HG03039 (cell line): Measurements from ENCODE around the gene CNTN3.

ENCODE experiments used
- ATAC-seq: cut with Tn5 transposase; IDR thresholded peaks from one replicate; pipeline ENCODE4 v1.9.1; 2021; ENCODE audit warnings: mild to moderate bottlenecking, moderate library complexity; ENCODE audit not compliant: unreplicated experiment

CNTN3 gene

GRCh38 chr3:74613060-74613459 lies 1.4 kb downstream of the CNTN3 start:
- ATAC-seq = no peak

GRCh38 chr3:74611206-74611605 lies 3.3 kb downstream of the CNTN3 start:
- no peak for ATAC-seq

DNA sequence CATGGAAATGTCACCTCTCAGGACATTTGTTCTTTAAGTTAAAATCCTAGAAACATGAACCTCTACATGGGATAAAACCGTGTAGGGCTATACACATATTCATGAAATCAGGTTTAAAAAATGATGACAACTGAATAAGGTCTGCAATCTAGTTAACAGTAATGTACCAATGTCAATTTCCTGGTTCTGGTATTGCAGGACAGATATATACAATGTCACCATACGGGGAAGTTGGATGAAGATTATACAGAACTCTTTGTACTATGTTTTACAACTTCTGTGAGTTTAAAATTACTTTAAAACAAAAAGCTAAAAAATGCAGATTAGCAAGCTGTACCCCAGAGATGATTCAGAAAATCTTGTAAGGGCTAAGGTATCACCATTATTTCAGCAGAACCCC lies 6.7 kb downstream of the CNTN3 start:
- ATAC-seq = no peak

DNA sequence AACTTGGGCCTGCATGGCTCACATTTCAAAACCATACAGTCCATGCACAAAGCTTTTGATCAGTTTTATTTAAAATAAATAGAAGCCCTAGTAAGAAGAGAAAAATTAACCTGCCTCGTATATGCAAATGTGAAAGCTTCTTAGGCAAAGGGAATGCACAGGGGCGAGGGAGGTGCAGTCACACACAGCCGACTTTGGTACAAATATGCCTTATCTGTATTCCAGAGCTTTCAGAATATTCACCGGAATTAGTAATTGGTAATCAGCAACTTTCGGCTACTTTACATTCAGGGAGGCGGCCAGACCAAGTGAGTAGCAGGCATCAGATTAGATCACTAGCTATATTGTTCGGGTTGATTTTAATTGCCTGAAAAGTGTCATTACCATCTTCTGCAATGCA lies 7.5 kb downstream of the CNTN3 start:
- no peak for ATAC-seq

- no peak for ATAC-seq
These were observed 9.0 kb downstream of the CNTN3 start for GRCh38 chr3:74605437-74605836.

- no peak for ATAC-seq
These were observed 11.2 kb downstream of the CNTN3 start for GRCh38 chr3:74603292-74603691.

DNA sequence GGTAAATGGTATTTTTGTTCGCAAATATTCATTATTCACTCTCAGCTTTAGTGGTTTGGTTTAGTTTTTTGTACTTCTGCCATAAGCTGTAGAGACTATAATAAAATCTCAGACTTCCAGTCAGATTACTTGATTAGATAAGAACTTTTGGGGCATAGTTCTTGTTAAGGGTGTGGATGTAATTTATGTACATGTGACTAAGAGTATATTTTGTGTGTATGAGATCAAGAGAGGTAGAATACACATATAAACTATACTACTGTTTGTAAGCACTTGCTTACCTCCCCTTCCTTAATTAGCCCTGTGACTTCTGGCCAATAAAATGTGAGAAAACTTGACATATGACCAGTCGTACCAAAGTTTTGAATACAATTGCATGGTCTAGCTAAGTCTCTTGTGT lies 12.0 kb downstream of the CNTN3 start:
- no peak for ATAC-seq

DNA sequence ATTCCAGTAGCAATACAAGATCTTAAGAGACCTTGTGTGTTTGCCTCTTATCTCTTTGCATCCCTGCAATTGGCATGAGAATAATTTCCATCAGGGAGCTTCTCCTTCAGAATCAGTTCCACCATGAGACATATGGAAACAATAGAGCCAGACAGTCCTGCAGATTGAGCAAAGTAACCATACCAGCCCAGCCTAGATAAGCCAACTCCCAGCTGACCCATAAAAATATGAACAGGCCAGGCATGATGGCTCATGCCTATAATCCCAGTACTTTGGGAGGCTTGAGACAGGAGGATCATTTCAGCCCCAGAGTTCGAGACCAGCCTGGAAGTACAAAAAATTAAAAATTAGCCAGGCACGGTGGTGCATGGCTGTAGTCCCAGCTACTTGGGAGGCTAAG lies 12.7 kb downstream of the CNTN3 start:
- no peak for ATAC-seq

GRCh38 chr3:74599564-74599963 lies 14.9 kb downstream of the CNTN3 start:
- no peak for ATAC-seq

GRCh38 chr3:74593152-74593551 lies 21.3 kb downstream of the CNTN3 start:
- ATAC-seq = no peak

DNA sequence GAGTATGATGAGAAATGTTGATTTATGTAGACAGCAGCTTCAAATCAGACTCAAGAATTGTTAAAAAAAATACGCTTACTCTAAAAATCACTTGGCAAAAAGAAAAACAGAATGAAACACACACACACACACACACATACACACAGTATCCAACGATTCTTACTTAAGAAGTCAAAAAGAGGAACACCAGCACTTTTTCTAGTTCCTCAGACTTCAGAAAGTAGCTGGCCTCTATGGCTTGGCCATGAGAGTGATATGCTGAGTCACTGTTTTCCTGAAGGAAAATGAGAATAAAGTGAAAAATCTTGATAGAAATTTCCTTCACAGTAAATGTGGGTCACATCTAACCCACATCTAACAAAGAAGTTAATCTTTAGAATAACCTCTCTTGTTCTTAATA lies 22.1 kb downstream of the CNTN3 start:
- ATAC-seq = no peak

DNA sequence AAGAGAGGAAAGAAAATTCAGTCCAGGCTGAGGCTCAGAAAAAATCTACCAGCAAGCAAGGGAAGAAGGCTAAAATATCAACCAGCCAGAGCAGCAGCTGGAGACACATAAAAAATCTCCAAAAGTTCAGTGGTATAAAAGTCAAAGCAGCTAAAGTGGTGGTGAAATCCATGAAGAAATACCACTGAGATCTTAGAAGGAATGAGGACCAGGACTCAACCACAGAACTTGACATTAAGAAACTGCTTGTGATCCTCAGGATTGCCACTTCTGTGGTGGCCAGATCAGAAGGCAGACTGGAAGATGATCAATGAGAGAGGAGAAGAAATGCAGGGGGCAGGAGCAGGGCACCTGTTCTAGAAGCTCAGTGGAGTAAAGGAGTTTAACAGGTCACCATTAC lies 22.5 kb downstream of the CNTN3 start:
- no peak for ATAC-seq

GRCh38 chr3:74591342-74591741 lies 23.1 kb downstream of the CNTN3 start:
- no peak for ATAC-seq

DNA sequence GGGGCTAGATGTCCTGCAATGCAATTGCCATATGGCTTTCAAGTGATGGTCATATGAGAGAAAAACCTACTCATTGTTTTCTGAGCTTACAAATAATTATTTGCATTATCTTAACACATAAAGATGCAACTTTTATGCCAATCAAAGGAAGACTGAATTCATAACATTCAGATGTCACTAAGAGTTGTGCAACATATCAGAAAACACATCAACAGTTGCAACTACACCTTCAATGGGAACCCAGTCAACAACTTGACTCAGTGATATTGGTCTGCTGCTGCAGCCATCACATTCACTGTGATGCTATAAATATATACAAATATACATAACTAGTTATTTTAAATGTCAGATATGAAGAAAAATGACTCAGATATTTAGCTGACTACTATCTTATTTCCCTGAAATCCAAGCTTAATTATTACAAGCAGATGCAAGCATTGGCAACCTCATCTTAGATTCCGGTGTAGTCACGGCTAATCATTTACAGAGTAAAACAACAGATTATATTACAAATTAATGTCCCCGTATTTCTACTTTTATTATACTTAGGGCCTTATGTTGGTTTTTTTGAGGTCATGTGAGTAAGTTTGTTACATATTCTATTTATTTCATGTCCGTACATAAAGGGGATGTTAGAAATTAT lies 23.7 kb downstream of the CNTN3 start:
- no peak for ATAC-seq

GRCh38 chr3:74584782-74585181 lies 29.7 kb downstream of the CNTN3 start:
- ATAC-seq = no peak

DNA sequence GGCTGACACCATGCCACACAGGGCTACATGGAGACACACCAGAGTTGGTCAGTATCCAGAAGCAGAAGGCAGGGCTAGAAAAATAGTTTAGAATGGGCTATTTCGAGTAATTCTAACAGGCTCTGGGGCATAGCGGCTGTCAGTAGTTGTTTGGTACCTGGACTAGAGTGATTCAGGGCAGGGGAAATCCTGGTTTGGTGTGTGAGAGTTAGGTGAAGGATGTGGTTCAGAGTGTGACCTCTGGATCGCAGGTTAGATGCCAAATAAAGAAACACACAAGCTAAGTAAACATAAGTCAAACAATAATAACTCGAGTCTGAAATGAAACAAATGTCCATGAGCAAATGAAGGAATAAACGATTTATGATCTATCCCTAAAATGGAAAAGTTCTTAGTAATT lies 31.5 kb downstream of the CNTN3 start:
- no peak for ATAC-seq

DNA sequence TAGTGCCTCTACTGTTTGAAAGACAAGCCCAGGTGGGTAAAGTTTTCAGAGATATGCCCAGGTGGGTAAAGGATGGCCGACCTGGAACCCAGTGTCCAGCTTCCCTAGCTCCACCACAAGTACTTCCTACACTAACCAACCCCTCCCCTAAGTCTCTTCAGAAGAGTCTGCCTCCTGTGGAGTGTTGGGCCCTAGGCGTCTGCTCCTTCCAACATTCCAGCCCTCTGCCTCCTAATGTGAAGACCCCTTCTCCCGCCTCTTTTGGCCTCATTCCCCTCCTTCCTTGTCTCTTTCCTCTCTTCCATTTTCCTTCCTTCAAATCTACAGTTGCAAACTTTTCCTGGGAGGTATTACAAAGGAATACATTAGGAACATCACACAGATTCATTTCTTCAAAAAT lies 38.6 kb downstream of the CNTN3 start:
- no peak for ATAC-seq

DNA sequence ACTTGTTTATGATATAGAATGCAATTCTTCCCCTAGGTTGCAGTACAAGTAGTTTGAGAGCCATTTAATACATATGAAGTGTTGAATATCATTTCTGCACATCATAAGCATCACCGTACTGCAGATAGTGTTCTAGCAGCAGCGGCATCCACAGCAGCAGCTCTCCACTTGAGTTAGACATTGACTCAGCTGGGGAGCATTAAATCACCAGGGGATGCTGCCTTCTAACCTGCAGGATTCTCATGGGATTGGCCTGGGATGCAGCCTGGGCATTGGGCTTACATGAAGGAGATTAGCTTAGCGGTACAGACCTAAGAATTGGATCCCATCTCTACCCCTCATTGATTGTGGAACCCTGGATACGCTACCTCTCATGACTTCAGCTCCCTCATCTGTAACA lies 43.3 kb downstream of the CNTN3 start:
- no peak for ATAC-seq
